ENCODE data around the gene FDXR.

Gene FDXR

GRCh38 chr17:74856112-74856511 lies 16.7 kb downstream of the FDXR start:
- no peak for DNase-seq

- no peak for DNase-seq
These were observed 17.5 kb downstream of the FDXR start for GRCh38 chr17:74855323-74855722.

- DNase-seq, result no peak
These were observed 18.0 kb downstream of the FDXR start for GRCh38 chr17:74854792-74855191.

GRCh38 chr17:74853669-74854068 lies 19.1 kb downstream of the FDXR start:
- no peak for DNase-seq

- DNase-seq, result no peak
These were observed 19.8 kb downstream of the FDXR start for GRCh38 chr17:74853048-74853397.

- peak; percentile 49 to 66 for DNase-seq
These were observed 20.4 kb downstream of the FDXR start for GRCh38 chr17:74852237-74853047.

GRCh38 chr17:74851612-74852236 lies 21.1 kb downstream of the FDXR start:
- no peak for DNase-seq

- no peak for DNase-seq
These were observed 21.9 kb downstream of the FDXR start for GRCh38 chr17:74850914-74851313.

GRCh38 chr17:74850310-74850709 lies 22.5 kb downstream of the FDXR start:
- DNase-seq, result no peak

GRCh38 chr17:74848656-74849399 lies 24.0 kb downstream of the FDXR start:
- DNase-seq, result no peak

- DNase-seq, result no peak
These were observed 26.2 kb downstream of the FDXR start for GRCh38 chr17:74846621-74847020.

- no peak for DNase-seq
These were observed 29.5 kb downstream of the FDXR start for GRCh38 chr17:74843352-74843627.

- no peak for DNase-seq
These were observed 30.0 kb downstream of the FDXR start for GRCh38 chr17:74842599-74843351.

- DNase-seq, result no peak
These were observed 30.6 kb downstream of the FDXR start for GRCh38 chr17:74842146-74842598.

GRCh38 chr17:74840989-74841666 lies 31.7 kb downstream of the FDXR start:
- no peak for DNase-seq

- DNase-seq, result no peak
These were observed 32.6 kb downstream of the FDXR start for GRCh38 chr17:74839990-74840852.

GRCh38 chr17:74838274-74838673 lies 34.5 kb downstream of the FDXR start:
- no peak for DNase-seq

GRCh38 chr17:74836691-74837467 lies 35.9 kb downstream of the FDXR start:
- no peak for DNase-seq

GRCh38 chr17:74836191-74836590 lies 36.6 kb downstream of the FDXR start:
- DNase-seq, result no peak

- DNase-seq, result no peak
These were observed 39.1 kb downstream of the FDXR start for GRCh38 chr17:74833501-74834377.
